ENCODE results near the gene TGOLN2. TPM values are rescaled to one million over a fixed set of nuclear protein-coding genes. Genes with fewer than 3 reads are reported as not detected.

TGOLN2 gene
- total and polyA plus RNA-seq, 2 of the 13 experiments (the other 11 are each of a cell fraction or from before 2014, with no cell fraction given), result 99.6 to 155 TPM

- TF ChIP-seq ZNF577 (CRISPR knock-in tag; IDR thresholded peaks at IDR 0.05; ENCODE audit: borderline replicate concordance, low read depth) (0 out of 2 replicates have a peak, but pooled peaks have one; percentile 13), ZNF337 (CRISPR knock-in tag; IDR thresholded peaks at IDR 0.05; ENCODE audit: borderline replicate concordance, low read depth) (0 out of 2 replicates have a peak, but pooled peaks have one; percentile 33), ZNF253 (CRISPR knock-in tag; IDR thresholded peaks at IDR 0.05; ENCODE audit: borderline replicate concordance) (0 out of 2 replicates have a peak, but pooled peaks have one; percentile 17), RBAK (CRISPR knock-in tag; IDR thresholded peaks at IDR 0.05) (no peak), ZNF34 (CRISPR knock-in tag; IDR thresholded peaks at IDR 0.05; ENCODE audit: borderline replicate concordance) (0 out of 2 replicates have a peak, but pooled peaks have one; percentile 13), UBTF (CRISPR knock-in tag; IDR thresholded peaks at IDR 0.05) (no peak), KDM5A (IDR thresholded peaks at IDR 0.05; ENCODE audit: borderline replicate concordance, low read length) (peak; percentile 80)
- TF ChIP-seq, protein P1, sequence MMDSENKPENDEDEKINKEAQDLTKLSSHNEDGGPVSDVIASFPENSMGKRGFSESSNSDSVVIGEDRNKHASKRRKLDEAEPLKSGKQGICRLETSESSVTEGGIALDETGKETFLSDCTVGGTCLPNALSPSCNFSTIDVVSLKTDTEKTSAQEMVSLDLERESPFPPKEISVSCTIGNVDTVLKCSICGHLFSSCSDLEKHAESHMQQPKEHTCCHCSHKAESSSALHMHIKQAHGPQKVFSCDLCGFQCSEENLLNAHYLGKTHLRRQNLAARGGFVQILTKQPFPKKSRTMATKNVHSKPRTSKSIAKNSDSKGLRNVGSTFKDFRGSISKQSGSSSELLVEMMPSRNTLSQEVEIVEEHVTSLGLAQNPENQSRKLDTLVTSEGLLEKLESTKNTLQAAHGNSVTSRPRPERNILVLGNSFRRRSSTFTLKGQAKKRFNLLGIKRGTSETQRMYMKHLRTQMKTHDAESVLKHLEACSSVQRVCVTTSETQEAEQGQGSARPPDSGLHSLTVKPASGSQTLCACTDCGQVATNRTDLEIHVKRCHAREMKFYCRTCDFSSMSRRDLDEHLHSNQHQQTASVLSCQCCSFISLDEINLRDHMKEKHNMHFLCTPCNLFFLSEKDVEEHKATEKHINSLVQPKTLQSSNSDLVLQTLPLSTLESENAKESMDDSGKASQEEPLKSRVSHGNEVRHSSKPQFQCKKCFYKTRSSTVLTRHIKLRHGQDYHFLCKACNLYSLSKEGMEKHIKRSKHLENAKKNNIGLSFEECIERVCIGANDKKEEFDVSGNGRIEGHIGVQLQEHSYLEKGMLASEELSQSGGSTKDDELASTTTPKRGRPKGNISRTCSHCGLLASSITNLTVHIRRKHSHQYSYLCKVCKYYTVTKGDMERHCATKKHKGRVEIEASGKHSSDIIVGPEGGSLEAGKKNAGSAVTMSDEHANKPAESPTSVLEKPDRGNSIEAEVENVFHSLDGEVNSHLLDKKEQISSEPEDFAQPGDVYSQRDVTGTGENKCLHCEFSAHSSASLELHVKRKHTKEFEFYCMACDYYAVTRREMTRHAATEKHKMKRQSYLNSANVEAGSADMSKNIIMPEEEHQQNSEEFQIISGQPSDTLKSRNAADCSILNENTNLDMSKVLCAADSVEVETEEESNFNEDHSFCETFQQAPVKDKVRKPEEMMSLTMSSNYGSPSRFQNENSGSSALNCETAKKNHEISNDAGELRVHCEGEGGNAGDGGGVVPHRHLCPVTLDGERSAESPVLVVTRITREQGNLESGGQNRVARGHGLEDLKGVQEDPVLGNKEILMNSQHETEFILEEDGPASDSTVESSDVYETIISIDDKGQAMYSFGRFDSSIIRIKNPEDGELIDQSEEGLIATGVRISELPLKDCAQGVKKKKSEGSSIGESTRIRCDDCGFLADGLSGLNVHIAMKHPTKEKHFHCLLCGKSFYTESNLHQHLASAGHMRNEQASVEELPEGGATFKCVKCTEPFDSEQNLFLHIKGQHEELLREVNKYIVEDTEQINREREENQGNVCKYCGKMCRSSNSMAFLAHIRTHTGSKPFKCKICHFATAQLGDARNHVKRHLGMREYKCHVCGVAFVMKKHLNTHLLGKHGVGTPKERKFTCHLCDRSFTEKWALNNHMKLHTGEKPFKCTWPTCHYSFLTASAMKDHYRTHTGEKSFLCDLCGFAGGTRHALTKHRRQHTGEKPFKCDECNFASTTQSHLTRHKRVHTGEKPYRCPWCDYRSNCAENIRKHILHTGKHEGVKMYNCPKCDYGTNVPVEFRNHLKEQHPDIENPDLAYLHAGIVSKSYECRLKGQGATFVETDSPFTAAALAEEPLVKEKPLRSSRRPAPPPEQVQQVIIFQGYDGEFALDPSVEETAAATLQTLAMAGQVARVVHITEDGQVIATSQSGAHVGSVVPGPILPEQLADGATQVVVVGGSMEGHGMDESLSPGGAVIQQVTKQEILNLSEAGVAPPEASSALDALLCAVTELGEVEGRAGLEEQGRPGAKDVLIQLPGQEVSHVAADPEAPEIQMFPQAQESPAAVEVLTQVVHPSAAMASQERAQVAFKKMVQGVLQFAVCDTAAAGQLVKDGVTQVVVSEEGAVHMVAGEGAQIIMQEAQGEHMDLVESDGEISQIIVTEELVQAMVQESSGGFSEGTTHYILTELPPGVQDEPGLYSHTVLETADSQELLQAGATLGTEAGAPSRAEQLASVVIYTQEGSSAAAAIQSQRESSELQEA (CRISPR knock-in tag; IDR thresholded peaks at IDR 0.05; ENCODE audit: not compliant biosample characterization), result no peak
These were observed 498 bp downstream of the TGOLN2 start (continued) for GRCh38 chr2:85327160-85327821.

Measured in HepG2 (cell line).